Fibroblast of skin of right biceps (primary cell): ENCODE data around the gene GABRB2.
"Not testable (repeated sequence)": the region's sequence is repeated elsewhere in the genome, so short reads cannot be mapped to it uniquely, and the experiment has no call there.

Source experiments
- DNase-seq: peaks from one replicate; pipeline ENCODE4 v3.0.0-alpha.2; 2013

The GABRB2 gene

GRCh38 chr5:161385027-161385426 is 161.5 kb downstream of the GABRB2 start:
- DNase-seq: no peak

GRCh38 chr5:161382685-161383084 is 163.8 kb downstream of the GABRB2 start:
- no peak for DNase-seq

- DNase-seq: no peak
Observed at GRCh38 chr5:161380486-161380885, 166.0 kb downstream of the GABRB2 start.

- DNase-seq: no peak
Observed at GRCh38 chr5:161378701-161379100, 167.8 kb downstream of the GABRB2 start.

GRCh38 chr5:161376034-161376433 is 170.5 kb downstream of the GABRB2 start:
- DNase-seq: no peak

- no peak for DNase-seq
Observed at GRCh38 chr5:161373345-161373707, 173.2 kb downstream of the GABRB2 start.

- no peak for DNase-seq
Observed at GRCh38 chr5:161372682-161373344, 173.7 kb downstream of the GABRB2 start.

GRCh38 chr5:161369022-161369421 is 177.5 kb downstream of the GABRB2 start:
- DNase-seq: no peak

- no peak for DNase-seq
Observed at GRCh38 chr5:161358446-161358845, 188.1 kb downstream of the GABRB2 start.

GRCh38 chr5:161344234-161344633 is 202.3 kb downstream of the GABRB2 start:
- DNase-seq: no peak

GRCh38 chr5:161342886-161343285 is 203.6 kb downstream of the GABRB2 start:
- no peak for DNase-seq

GRCh38 chr5:161340012-161340411 is 206.5 kb downstream of the GABRB2 start:
- no peak for DNase-seq

- no peak for DNase-seq
Observed at GRCh38 chr5:161333194-161333880, 213.2 kb downstream of the GABRB2 start.

GRCh38 chr5:161332343-161332742 is 214.2 kb downstream of the GABRB2 start:
- DNase-seq: no peak

- DNase-seq: no peak
Observed at GRCh38 chr5:161314033-161314432, 232.5 kb downstream of the GABRB2 start.

- no peak for DNase-seq
Observed at GRCh38 chr5:161312882-161313281, 233.6 kb downstream of the GABRB2 start.

- DNase-seq: no peak
Observed at GRCh38 chr5:161311965-161312364, 234.6 kb downstream of the GABRB2 start.

- no peak for DNase-seq
Observed at GRCh38 chr5:161311146-161311708, 235.3 kb downstream of the GABRB2 start.

GRCh38 chr5:161306351-161306995 is 240.1 kb downstream of the GABRB2 start:
- DNase-seq: no peak

- no peak for DNase-seq
Observed at GRCh38 chr5:161305601-161306000, 240.9 kb downstream of the GABRB2 start.

- DNase-seq: no peak
Observed at GRCh38 chr5:161302559-161302958, 244.0 kb downstream of the GABRB2 start.

GRCh38 chr5:161301586-161301985 is 244.9 kb downstream of the GABRB2 start:
- DNase-seq: no peak

- DNase-seq: no peak
Observed at GRCh38 chr5:161299053-161299452, 247.5 kb downstream of the GABRB2 start.

GRCh38 chr5:161297388-161297787 is 249.1 kb downstream of the GABRB2 start:
- DNase-seq: not testable (repeated sequence)
